T-helper 2 cell treated with Interferon-gamma antibody and Interleukin-4, amounts not matched to agents 5 μg/mL and 100 μg/mL, for 36 hours (primary cell): ENCODE measurements around the gene GNG7.
A peak's percentile ranks its signal among the peaks of the same experiment; 100 is the strongest.
"Not testable (repeated sequence)": the region's sequence is repeated elsewhere in the genome, so short reads cannot be mapped to it uniquely, and the experiment has no call there.

Experiments used
- DNase-seq: peaks from one replicate; pipeline ENCODE4 v3.0.0; 2021; ENCODE audit warnings: low spot score
- H3K27ac Mint-ChIP-seq: one replicate; pipeline ENCODE4 v1.8.0; 2021; ENCODE audit warnings: mild to moderate bottlenecking, mixed read lengths
- H3K27me3 Mint-ChIP-seq: one replicate; pipeline ENCODE4 v1.8.0; 2021; ENCODE audit warnings: low read depth, mixed read lengths
- H3K36me3 Mint-ChIP-seq: one replicate; pipeline ENCODE4 v1.8.0; 2021; ENCODE audit warnings: low read depth, mixed read lengths
- H3K4me1 Mint-ChIP-seq: one replicate; pipeline ENCODE4 v1.8.0; 2021; ENCODE audit warnings: low read depth, mixed read lengths
- H3K4me3 Mint-ChIP-seq: one replicate; pipeline ENCODE4 v1.8.0; 2022; ENCODE audit warnings: mild to moderate bottlenecking, moderate library complexity, mixed read lengths
- H3K9me3 Mint-ChIP-seq: one replicate; pipeline ENCODE4 v1.8.0; 2021; ENCODE audit warnings: mixed read lengths

GNG7 gene

GRCh38 chr19:2540646-2541454 lies 161.6 kb downstream of the GNG7 start:
- DNase-seq = no peak

GRCh38 chr19:2540251-2540645 lies 162.2 kb downstream of the GNG7 start:
- no peak for DNase-seq
- H3K36me3 Mint-ChIP-seq = no peaks in the 10 kb centered on the region
- H3K27me3 Mint-ChIP-seq = no peaks in the 10 kb centered on the region
- H3K4me3 Mint-ChIP-seq = no peak overlapping the region
- peaks cover 19% of the 10 kb centered on the region for H3K4me1 Mint-ChIP-seq
- H3K9me3 Mint-ChIP-seq = no peaks in the 10 kb centered on the region
- H3K27ac Mint-ChIP-seq = no peak overlapping the region

More at GRCh38 chr19:2540646-2541454, 161.6 kb downstream of the GNG7 start:
- Mint-ChIP-seq H3K27me3 (no peaks in the 10 kb centered on the region), H3K4me3 (no peak overlapping the region), H3K4me1 (peaks cover 19% of the 10 kb centered on the region), H3K9me3 (no peaks in the 10 kb centered on the region), H3K27ac (no peak overlapping the region), H3K36me3 (no peaks in the 10 kb centered on the region)

- no peaks in the 10 kb centered on the region for H3K36me3 Mint-ChIP-seq
- H3K27ac Mint-ChIP-seq = no peak overlapping the region
- no peak overlapping the region for H3K4me3 Mint-ChIP-seq
- H3K27me3 Mint-ChIP-seq = no peaks in the 10 kb centered on the region
- H3K9me3 Mint-ChIP-seq = no peaks in the 10 kb centered on the region
- peaks cover 28% of the 10 kb centered on the region for H3K4me1 Mint-ChIP-seq
- DNase-seq = no peak
Measured at GRCh38 chr19:2538096-2538757, 164.3 kb downstream of the GNG7 start.

- H3K9me3 Mint-ChIP-seq, H3K4me3 Mint-ChIP-seq, H3K27ac Mint-ChIP-seq, H3K27me3 Mint-ChIP-seq, H3K36me3 Mint-ChIP-seq: not testable (repeated sequence)
- H3K4me1 Mint-ChIP-seq = peaks cover 25% of the 10 kb centered on the region
- peak; percentile 27 for DNase-seq
Measured at GRCh38 chr19:2537584-2537983, 164.9 kb downstream of the GNG7 start.

- Mint-ChIP-seq H3K4me1 (peaks cover 25% of the 10 kb centered on the region), H3K9me3 (no peaks in the 10 kb centered on the region), H3K4me3 (no peak overlapping the region), H3K36me3 (no peaks in the 10 kb centered on the region), H3K27me3 (peaks cover 2% of the 10 kb centered on the region), H3K27ac (no peak overlapping the region)
- no peak for DNase-seq
Measured at GRCh38 chr19:2536461-2536860, 166.0 kb downstream of the GNG7 start.

- no peak for DNase-seq
- Mint-ChIP-seq H3K4me1 (peaks cover 21% of the 10 kb centered on the region), H3K4me3 (no peak overlapping the region), H3K36me3 (no peaks in the 10 kb centered on the region), H3K27ac (peak overlapping the region; percentile 22), H3K9me3 (no peaks in the 10 kb centered on the region), H3K27me3 (peaks cover 2% of the 10 kb centered on the region)
Measured at GRCh38 chr19:2534423-2535013, 168.0 kb downstream of the GNG7 start.

GRCh38 chr19:2533686-2534422 lies 168.6 kb downstream of the GNG7 start:
- Mint-ChIP-seq H3K4me3 (peak overlapping the region; percentile 5), H3K27ac (peak overlapping the region; percentile 22), H3K27me3 (peaks cover 2% of the 10 kb centered on the region), H3K4me1 (peaks cover 21% of the 10 kb centered on the region), H3K9me3 (no peaks in the 10 kb centered on the region), H3K36me3 (no peaks in the 10 kb centered on the region)
- DNase-seq = no peak

- Mint-ChIP-seq H3K4me1 (peaks cover 21% of the 10 kb centered on the region), H3K4me3 (no peak overlapping the region), H3K27ac (peak overlapping the region; percentile 13), H3K9me3 (no peaks in the 10 kb centered on the region), H3K27me3 (peaks cover 2% of the 10 kb centered on the region), H3K36me3 (no peaks in the 10 kb centered on the region)
- no peak for DNase-seq
Measured at GRCh38 chr19:2533072-2533425, 169.4 kb downstream of the GNG7 start.

- no peaks in the 10 kb centered on the region for H3K9me3 Mint-ChIP-seq
- H3K27ac Mint-ChIP-seq = no peak overlapping the region
- no peaks in the 10 kb centered on the region for H3K36me3 Mint-ChIP-seq
- H3K4me3 Mint-ChIP-seq = no peak overlapping the region
- H3K27me3 Mint-ChIP-seq = peaks cover 2% of the 10 kb centered on the region
- peaks cover 19% of the 10 kb centered on the region for H3K4me1 Mint-ChIP-seq
- no peak for DNase-seq
Measured at GRCh38 chr19:2532252-2533071, 170.0 kb downstream of the GNG7 start.

- not testable (repeated sequence) for H3K27me3 Mint-ChIP-seq, H3K27ac Mint-ChIP-seq, DNase-seq, H3K4me3 Mint-ChIP-seq, H3K36me3 Mint-ChIP-seq, H3K9me3 Mint-ChIP-seq
- H3K4me1 Mint-ChIP-seq = peaks cover 19% of the 10 kb centered on the region
Measured at GRCh38 chr19:2529942-2530341, 172.6 kb downstream of the GNG7 start.

GRCh38 chr19:2529473-2529918 lies 173.0 kb downstream of the GNG7 start:
- Mint-ChIP-seq H3K9me3 (no peaks in the 10 kb centered on the region), H3K4me1 (peaks cover 15% of the 10 kb centered on the region), H3K27ac (no peak overlapping the region), H3K27me3 (peaks cover 2% of the 10 kb centered on the region), H3K4me3 (no peak overlapping the region), H3K36me3 (no peaks in the 10 kb centered on the region)
- no peak for DNase-seq

- Mint-ChIP-seq H3K27ac (no peak overlapping the region), H3K27me3 (peaks cover 2% of the 10 kb centered on the region), H3K36me3 (no peaks in the 10 kb centered on the region), H3K4me3 (no peak overlapping the region), H3K9me3 (no peaks in the 10 kb centered on the region), H3K4me1 (peaks cover 8% of the 10 kb centered on the region)
- no peak for DNase-seq
Measured at GRCh38 chr19:2528675-2529101, 173.8 kb downstream of the GNG7 start.

GRCh38 chr19:2527686-2528085 lies 174.8 kb downstream of the GNG7 start:
- H3K36me3 Mint-ChIP-seq = no peaks in the 10 kb centered on the region
- no peak overlapping the region for H3K27ac Mint-ChIP-seq
- no peak overlapping the region for H3K4me3 Mint-ChIP-seq
- DNase-seq = no peak
- peaks cover 3% of the 10 kb centered on the region for H3K4me1 Mint-ChIP-seq
- H3K9me3 Mint-ChIP-seq = no peaks in the 10 kb centered on the region
- peaks cover 2% of the 10 kb centered on the region for H3K27me3 Mint-ChIP-seq
